Measurements from ENCODE around the gene TMEM164. TPM values are rescaled to one million over a fixed set of nuclear protein-coding genes. Genes with fewer than 3 reads are reported as not detected.

The TMEM164 gene
- total RNA-seq, 2 experiments from 2014 or later: 11.9 to 12.0 TPM

DNA sequence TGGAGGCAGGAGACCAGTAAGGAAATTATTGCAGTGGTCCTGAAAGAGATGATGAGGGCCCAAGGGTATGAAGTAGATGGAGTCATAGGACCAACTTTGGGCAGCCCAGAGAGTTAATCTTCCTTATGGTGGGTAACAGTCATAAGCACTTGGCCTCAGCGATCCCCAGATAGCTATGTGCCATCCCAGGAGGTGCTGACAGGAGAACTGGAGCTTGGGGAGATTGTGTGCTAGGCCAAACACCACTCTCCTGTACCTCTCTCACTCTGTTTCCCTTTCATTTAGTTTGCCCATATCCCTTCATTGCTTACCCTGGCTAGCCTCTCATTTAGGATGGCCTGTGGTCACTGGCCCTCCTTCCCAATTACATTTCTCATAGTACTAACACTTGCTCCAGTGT lies 60.0 kb downstream of the TMEM164 start:
- Mint-ChIP-seq H3K9me3 (no peaks in the 10 kb centered on the region), H3K27ac (no peak overlapping the region), H3K4me1 (ENCODE audit: low read depth) (peaks cover 3% of the 10 kb centered on the region), H3K27me3 (ENCODE audit: low read depth) (no peaks in the 10 kb centered on the region), H3K36me3 (ENCODE audit: low read depth) (peaks cover 5% of the 10 kb centered on the region), H3K4me3 (no peak overlapping the region)
- CTCF ChIA-PET: no interaction called here
- no peak for DNase-seq
- intact Hi-C loops (cut with micrococcal nuclease): no loop called here

DNA sequence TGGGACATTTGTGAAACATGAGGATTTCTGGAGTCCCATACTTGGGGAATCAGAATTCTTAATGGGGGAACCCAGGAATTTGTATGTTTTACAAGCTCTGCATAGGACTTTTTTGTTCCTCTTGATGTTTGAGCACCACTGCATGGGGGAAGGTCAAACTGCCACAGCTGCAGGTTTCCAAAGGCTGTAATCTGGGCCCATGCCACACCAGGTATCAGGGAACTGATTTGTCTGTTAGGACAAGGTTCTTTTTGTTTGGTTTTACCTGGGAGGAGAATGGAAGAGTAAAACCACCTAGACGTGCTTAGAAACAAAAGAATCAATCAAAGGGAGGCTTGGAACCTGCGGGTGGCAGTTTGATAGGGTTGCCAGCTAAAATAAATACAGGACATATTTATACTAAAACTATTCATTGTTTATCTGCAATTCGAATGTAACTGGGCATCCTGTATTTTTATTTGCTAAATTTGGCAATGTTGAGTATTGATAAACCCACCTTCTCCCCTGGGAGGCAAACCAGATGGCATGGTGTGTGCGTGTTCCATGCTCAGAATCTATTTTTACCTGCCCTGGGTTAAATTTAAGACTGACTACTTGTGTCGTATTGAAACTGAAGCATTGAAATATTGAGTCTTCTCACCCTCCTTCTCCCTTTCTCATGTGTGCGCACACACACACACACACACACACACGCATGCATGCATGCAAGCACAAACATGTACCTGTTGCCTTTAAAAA lies 63.7 kb downstream of the TMEM164 start:
- intact Hi-C loops (cut with micrococcal nuclease): no loop called here
- peaks cover 3% of the 10 kb centered on the region for H3K4me1 Mint-ChIP-seq (ENCODE audit: low read depth)

GRCh38 chrX:110070970-110071369 lies 68.1 kb downstream of the TMEM164 start:
- Mint-ChIP-seq H3K27ac (no peak overlapping the region), H3K27me3 (ENCODE audit: low read depth) (no peaks in the 10 kb centered on the region), H3K4me1 (ENCODE audit: low read depth) (no peaks in the 10 kb centered on the region), H3K4me3 (no peak overlapping the region), H3K9me3 (peaks cover 5% of the 10 kb centered on the region), H3K36me3 (ENCODE audit: low read depth) (peaks cover 21% of the 10 kb centered on the region)
- intact Hi-C loops (cut with micrococcal nuclease): no loop called here
- no peak for DNase-seq
- CTCF ChIA-PET: no interaction called here

More for the DNA sequence above, 63.7 kb downstream of the TMEM164 start:
- CTCF ChIA-PET: interaction anchor here (1.0 kb wide), 1 partner anchor 9 kb away, joined by 3 read pairs; no protein-coding TSS in a partner anchor
- Mint-ChIP-seq H3K4me3 (no peak overlapping the region), H3K27ac (no peak overlapping the region), H3K9me3 (no peaks in the 10 kb centered on the region), H3K27me3 (ENCODE audit: low read depth) (no peaks in the 10 kb centered on the region), H3K36me3 (ENCODE audit: low read depth) (peaks cover 3% of the 10 kb centered on the region)
- DNase-seq: no peak

GRCh38 chrX:110081320-110081719 lies 78.4 kb downstream of the TMEM164 start:
- H3K4me1 Mint-ChIP-seq (ENCODE audit: low read depth): peaks cover 4% of the 10 kb centered on the region
- intact Hi-C loops (cut with micrococcal nuclease): no loop called here
- H3K4me3 Mint-ChIP-seq: no peak overlapping the region
- H3K9me3 Mint-ChIP-seq: peaks cover under 1% of the 10 kb centered on the region
- CTCF ChIA-PET: no interaction called here
- no peak for DNase-seq
- H3K27me3 Mint-ChIP-seq (ENCODE audit: low read depth): no peaks in the 10 kb centered on the region
- H3K36me3 Mint-ChIP-seq (ENCODE audit: low read depth): peaks cover 5% of the 10 kb centered on the region
- H3K27ac Mint-ChIP-seq: no peak overlapping the region

GRCh38 chrX:110081740-110082139 lies 78.8 kb downstream of the TMEM164 start:
- H3K27me3 Mint-ChIP-seq (ENCODE audit: low read depth): no peaks in the 10 kb centered on the region
- no peak overlapping the region for H3K27ac Mint-ChIP-seq
- intact Hi-C loops (cut with micrococcal nuclease): no loop called here
- peaks cover 4% of the 10 kb centered on the region for H3K4me1 Mint-ChIP-seq (ENCODE audit: low read depth)
- no peak for DNase-seq
- CTCF ChIA-PET: no interaction called here
- H3K4me3 Mint-ChIP-seq: no peak overlapping the region
- peaks cover 2% of the 10 kb centered on the region for H3K36me3 Mint-ChIP-seq (ENCODE audit: low read depth)
- H3K9me3 Mint-ChIP-seq: no peaks in the 10 kb centered on the region

DNA sequence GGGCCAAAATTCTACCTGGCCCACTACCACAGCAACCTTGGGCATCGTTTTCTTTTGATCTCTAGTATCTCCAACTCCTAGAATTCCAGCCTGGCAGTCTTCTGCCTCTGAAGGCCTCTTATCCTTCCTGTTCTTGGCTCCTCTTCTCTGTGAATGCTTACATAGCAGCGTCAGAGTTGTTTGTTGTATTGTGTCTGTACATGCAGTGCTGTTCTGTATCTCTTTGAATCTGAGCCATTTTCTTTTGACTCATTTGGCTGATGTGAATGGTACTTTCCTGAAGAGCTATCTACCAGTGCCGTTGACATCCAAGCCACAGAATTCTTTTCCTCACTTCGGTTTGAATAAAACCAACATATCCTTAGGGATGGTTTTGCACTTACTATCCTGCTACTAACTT lies 79.2 kb downstream of the TMEM164 start:
- peaks cover 5% of the 10 kb centered on the region for H3K4me1 Mint-ChIP-seq (ENCODE audit: low read depth)
- H3K4me3 Mint-ChIP-seq: no peak overlapping the region
- intact Hi-C loops (cut with micrococcal nuclease): no loop called here
- no peaks in the 10 kb centered on the region for H3K9me3 Mint-ChIP-seq
- no peaks in the 10 kb centered on the region for H3K36me3 Mint-ChIP-seq (ENCODE audit: low read depth)
- DNase-seq: no peak
- H3K27ac Mint-ChIP-seq: no peak overlapping the region
- CTCF ChIA-PET: no interaction called here
- H3K27me3 Mint-ChIP-seq (ENCODE audit: low read depth): no peaks in the 10 kb centered on the region

- H3K27me3 Mint-ChIP-seq (ENCODE audit: low read depth): no peaks in the 10 kb centered on the region
- CTCF ChIA-PET: interaction anchor here (1.3 kb wide), 1 partner anchor 322 kb away, joined by 4 read pairs; no protein-coding TSS in a partner anchor
Measured at GRCh38 chrX:110086162-110086915, 83.4 kb downstream of the TMEM164 start.

DNA sequence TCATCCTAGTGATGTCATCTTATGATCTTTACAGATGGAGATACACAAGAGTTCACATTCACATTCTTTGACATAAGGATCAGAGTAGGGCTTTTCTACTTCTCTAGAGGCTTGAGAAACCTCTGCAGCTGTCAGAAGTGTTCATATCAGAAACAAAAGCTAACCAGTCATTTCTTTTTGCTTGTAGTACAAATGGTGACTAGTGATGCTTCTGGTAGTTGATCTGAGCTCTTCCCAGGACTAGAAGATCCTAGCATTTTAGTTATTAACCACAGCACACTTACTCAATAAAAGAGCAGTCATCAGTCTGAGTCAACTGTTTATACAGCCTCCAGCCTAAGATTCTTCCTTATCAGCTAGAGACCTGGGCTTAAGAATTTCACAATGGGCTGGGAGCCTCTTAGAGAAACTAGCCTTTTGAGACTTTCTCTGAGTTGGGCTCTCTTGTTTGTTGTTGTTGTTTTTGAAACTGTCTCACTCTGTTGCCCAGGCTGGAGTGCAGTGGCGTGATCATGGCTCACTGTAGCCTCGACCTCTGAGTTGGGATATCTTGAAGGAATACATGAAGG lies 84.1 kb downstream of the TMEM164 start:
- Mint-ChIP-seq H3K27me3 (ENCODE audit: low read depth) (no peaks in the 10 kb centered on the region), H3K4me3 (no peak overlapping the region), H3K9me3 (no peaks in the 10 kb centered on the region), H3K27ac (no peak overlapping the region), H3K36me3 (ENCODE audit: low read depth) (peaks cover 4% of the 10 kb centered on the region), H3K4me1 (ENCODE audit: low read depth) (peaks cover 16% of the 10 kb centered on the region)
- CTCF ChIA-PET: interaction anchor here (1.3 kb wide), 1 partner anchor 322 kb away, joined by 4 read pairs; no protein-coding TSS in a partner anchor
- DNase-seq: no peak
- intact Hi-C loops (cut with micrococcal nuclease): loop anchor here (1.0 kb wide), 3 partner anchors 45 to 224 kb away; no protein-coding TSS in a partner anchor

More at GRCh38 chrX:110086162-110086915, 83.4 kb downstream of the TMEM164 start:
- Mint-ChIP-seq H3K27ac (no peak overlapping the region), H3K4me1 (ENCODE audit: low read depth) (peaks cover 16% of the 10 kb centered on the region), H3K36me3 (ENCODE audit: low read depth) (peaks cover 4% of the 10 kb centered on the region), H3K4me3 (no peak overlapping the region), H3K9me3 (no peaks in the 10 kb centered on the region)
- DNase-seq: no peak
- intact Hi-C loops (cut with micrococcal nuclease): no loop called here

DNA sequence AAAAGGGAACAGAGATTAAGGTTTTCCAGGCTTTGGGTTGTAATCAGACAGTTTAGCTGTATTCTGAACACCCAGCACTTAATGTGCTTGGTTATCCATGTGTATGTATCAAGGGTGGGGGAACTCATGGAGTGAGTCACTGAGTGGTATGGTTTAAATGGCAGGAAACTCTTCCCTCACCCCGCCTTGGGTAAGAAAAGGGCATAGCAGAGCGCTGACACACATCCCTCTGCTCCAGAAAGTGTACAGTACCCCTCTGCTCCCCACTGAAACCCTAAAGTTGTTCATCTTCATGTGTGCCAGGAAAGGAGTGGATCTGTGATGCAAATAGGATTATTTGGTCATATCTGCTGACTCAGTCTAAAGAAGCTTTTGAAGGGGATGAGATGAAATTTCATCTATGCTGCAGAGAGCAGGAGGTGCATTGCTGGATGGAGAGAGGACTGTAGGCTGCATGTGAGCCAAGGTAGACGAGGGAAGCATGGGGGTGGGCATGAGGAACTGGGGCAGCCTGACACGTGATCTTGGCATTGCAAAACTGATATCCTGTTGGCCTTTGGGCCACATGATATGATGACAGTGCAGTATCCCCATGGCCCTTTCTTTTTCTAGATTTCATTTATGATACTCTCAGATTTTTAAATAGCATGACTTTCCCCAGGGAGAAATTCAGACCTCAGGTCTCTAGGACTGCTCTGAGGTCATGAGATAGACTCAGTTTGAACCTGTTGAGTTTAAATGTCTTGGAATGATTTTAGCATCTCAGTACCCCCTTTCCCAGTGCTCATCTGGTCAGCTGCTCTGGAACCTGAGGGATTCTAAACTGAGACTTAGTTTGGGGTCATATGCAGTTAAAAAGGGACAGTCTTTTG lies 84.8 kb downstream of the TMEM164 start:
- Mint-ChIP-seq H3K36me3 (ENCODE audit: low read depth) (peaks cover 7% of the 10 kb centered on the region), H3K4me3 (no peak overlapping the region), H3K4me1 (ENCODE audit: low read depth) (peaks cover 16% of the 10 kb centered on the region), H3K9me3 (no peaks in the 10 kb centered on the region), H3K27me3 (ENCODE audit: low read depth) (no peaks in the 10 kb centered on the region), H3K27ac (no peak overlapping the region)
- intact Hi-C loops (cut with micrococcal nuclease): loop anchor here (1.0 kb wide), 3 partner anchors 45 to 224 kb away; no protein-coding TSS in a partner anchor
- CTCF ChIA-PET: interaction anchor here (1.3 kb wide), 1 partner anchor 321 kb away, joined by 4 read pairs; no protein-coding TSS in a partner anchor
- DNase-seq: peak; percentile 21

DNA sequence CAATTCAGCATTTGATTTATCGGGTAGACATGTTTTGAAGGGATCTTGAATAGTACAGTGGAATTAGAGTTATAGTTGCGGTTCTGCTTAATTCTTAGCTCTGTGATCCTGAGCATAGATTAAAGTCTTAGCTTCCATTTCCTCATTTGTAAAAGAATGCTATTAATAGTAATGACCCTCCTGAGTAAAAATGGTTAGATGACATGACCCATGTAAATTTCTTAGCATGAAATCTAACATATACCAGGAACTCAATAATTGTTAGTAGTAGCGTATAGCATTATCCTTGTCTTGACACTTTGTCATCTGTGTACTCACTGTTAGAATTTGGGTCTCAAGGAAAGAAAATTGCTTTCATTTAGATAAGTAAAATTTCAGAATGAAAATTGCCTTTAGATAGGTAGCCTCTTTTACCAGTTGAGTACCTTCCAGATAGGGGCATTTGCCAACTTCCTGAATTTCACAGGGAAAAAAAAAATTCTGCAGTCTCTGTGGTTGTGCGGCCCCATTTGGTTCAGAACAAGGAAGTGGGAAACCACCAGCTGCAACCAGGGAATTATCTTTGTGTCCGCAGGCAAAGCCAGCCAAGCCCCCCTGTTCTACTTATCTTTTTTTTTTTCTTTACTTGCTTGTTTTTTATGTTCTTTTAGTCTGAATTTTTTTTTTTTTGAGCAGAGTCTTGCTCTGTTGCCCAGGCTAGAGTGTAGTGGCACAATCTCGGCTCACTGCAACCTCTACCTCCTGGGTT lies 86.9 kb downstream of the TMEM164 start:
- Mint-ChIP-seq H3K4me3 (no peak overlapping the region), H3K27me3 (ENCODE audit: low read depth) (no peaks in the 10 kb centered on the region), H3K9me3 (no peaks in the 10 kb centered on the region), H3K4me1 (ENCODE audit: low read depth) (peaks cover 16% of the 10 kb centered on the region), H3K36me3 (ENCODE audit: low read depth) (peaks cover 15% of the 10 kb centered on the region), H3K27ac (no peak overlapping the region)
- DNase-seq: no peak
- intact Hi-C loops (cut with micrococcal nuclease): no loop called here
- CTCF ChIA-PET: interaction anchor here (0.6 kb wide), 1 partner anchor 220 kb away, joined by 3 read pairs; no protein-coding TSS in a partner anchor

- Mint-ChIP-seq H3K4me1 (ENCODE audit: low read depth) (peaks cover 1% of the 10 kb centered on the region), H3K9me3 (no peaks in the 10 kb centered on the region), H3K36me3 (ENCODE audit: low read depth) (peaks cover 13% of the 10 kb centered on the region), H3K4me3 (no peak overlapping the region), H3K27ac (no peak overlapping the region), H3K27me3 (ENCODE audit: low read depth) (no peaks in the 10 kb centered on the region)
- CTCF ChIA-PET: no interaction called here
- no peak for DNase-seq
- intact Hi-C loops (cut with micrococcal nuclease): no loop called here
Measured at GRCh38 chrX:110097920-110098319, 95.0 kb downstream of the TMEM164 start.
